Stimulated activated CD8-positive, alpha-beta memory T cell treated with anti-CD3 and anti-CD28 coated beads, Interleukin-15, amount 100 ng/mL, for 1 hour (primary cell): ENCODE measurements around the gene FIGNL2.
A peak's percentile ranks its signal among the peaks of the same experiment; 100 is the strongest.

Experiments used
- DNase-seq: peaks from one replicate; pipeline ENCODE4 v3.0.0-alpha.2; 2020; ENCODE audit warnings: low read depth

FIGNL2 gene

DNA sequence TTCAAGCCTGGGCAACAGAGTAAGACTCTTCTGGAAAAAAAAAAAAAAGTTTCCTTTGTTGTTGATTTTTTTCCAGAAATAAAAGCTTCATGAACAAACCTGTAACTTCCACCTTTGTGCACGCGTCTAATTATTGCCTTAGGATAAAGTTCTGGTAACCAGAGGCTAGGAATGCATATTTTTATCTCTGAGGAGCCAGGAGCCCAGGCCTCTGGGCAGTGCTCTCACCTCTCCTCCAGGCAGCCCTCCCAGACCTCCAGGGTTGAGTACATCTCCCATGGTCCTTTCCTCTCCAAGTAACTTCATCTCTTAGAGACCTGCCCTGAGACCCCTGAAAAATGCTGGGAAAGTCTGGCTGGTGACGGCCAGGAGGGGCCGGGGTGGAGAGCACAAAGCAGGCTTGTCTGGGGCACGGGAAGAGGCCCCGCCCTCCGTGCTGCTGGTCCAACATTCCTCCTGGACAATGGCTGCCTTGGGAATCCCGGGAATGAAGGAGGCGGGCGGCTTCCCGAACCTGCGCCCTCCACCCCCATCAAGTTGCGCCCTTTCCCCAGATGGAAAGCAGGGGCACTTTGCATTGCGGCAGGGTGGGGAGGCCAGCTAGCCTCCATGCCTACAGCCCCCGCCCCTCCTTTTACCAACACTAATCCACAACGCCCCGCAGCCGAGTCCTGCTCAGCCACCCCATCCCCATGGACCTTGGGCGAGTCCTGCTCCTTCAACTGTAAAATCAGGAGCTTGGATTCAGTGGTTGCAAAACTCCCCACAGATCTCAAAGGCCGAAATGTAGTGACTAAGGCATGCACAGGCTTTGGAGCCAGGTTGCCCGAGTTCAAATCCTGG lies 7.3 kb upstream of the FIGNL2 start:
- DNase-seq: no peak

DNA sequence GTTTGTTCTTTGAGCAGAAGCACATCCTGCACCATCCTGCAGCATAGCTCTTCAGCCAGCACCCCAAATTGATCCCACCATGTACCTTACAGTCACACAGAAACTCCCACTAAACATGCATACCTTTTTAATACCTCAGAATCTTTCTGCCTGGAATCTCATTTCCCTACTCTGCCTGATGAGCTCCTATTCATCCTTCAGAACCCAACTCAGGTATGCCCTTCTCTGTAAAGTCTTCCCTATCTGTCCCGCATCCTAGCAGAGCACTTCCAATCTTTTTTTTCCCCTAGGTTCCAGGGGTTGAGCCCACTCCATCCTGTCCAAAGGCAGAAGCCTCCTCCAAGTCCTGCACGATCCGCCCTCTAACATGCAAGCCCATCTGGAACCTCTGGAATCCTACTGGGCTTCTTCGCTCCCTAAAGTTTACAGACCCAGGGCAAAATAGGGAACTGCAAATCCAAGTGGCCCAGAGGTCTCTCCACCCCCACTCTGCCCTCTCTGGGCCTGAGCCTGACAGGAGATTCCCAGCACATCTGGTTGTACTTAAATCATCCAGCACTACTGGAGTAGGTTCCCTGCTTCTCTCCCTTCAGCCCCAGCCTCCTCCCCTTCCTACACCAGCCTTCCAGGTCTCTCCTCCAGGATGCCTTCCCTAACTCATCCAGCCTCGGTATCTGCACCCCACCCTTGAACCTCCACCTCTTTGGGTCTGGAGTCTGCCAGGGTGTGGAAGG lies 4.1 kb upstream of the FIGNL2 start:
- DNase-seq: no peak

DNA sequence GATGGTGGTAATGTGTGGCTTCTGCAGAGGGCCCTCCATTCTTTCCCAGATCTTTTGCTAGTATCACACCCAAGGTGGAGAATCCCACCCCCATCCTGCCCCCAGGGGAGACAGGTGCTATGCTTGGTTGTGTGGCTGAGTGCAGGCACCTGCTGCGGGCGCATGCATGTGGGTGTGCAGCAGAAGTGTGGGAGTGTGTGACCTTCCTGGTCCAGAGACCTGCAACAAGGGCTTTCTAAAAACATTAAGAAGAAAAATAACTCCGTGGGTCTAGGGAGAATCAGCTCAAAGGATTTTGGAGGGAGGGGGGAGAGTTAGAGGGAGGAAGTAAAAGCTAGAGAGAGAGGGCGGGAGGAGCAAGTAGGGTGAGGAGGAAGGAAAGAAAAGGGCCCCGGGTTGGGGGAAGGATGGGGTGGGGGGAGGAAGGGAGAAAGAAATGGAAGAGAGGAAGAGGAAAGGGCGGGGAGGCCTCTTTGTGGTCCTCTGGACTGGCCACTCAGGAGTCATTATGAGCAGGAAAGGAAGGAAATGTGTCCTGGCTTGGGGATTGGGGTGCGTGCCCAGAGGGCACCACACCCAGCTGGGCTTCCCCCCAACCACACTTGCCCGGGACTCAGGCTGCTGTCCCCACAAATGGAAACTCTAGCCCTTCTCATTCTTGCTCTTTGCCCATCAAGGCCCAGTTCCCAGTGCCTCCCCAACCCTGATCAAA lies 3.1 kb upstream of the FIGNL2 start:
- DNase-seq: no peak

DNA sequence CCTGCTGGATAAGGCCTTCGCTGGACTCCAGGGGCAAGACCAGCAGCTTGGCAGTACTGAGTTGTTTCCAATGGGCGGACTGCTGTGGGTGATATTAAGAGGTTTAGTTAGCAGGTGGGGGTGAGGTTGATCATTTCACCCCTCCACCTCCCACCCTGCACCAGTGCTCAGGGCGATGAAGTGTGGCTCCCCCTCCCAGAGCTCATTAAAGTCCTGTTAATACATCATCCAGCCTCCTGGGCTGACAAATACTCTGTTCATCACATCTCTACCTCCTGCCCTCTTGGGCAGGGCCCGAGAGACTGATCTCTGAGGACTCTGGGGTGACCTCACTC lies 2.4 kb upstream of the FIGNL2 start:
- no peak for DNase-seq

DNA sequence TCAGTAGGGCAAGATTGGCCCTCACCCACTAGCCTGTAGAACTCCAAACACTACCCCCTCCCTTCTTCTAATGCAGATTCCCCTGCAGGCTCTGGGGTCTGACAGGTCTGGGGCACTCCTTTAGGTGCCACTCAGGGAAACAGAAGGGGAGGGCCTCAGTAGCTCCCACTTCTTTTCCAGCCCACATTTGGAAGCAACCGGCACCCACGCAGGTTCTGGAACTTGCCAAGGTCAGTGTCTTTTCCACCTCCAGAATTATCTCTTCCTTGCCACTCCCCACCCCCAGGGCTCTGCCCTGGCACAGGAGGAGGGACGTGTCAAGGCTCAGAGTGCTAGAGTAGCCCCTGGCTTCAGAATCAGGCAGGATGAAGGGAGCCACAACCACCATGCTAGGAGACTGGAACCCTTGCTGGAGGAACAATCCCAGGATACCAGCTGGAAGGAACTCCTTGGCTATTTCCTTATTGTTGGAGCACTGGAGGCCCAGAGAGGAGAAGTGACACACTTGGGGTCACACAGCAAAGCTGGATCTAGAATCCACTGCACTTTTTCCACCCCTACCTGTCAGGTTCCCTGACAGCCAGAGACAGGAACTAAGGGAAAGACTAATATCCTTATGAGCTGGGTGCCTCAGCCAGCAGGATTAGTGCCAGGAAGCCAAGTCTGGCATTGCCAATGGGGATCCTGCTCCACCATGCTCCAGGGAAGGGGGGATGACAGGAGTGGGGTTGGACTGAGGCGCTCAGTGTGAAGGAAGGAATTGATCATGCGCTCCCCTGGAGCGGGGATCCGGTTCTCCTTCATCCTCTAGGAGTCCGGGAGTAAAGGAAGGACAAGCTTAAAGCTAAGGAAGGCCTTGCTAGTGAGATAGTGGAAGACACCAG lies 1.8 kb upstream of the FIGNL2 start:
- DNase-seq: no peak

DNA sequence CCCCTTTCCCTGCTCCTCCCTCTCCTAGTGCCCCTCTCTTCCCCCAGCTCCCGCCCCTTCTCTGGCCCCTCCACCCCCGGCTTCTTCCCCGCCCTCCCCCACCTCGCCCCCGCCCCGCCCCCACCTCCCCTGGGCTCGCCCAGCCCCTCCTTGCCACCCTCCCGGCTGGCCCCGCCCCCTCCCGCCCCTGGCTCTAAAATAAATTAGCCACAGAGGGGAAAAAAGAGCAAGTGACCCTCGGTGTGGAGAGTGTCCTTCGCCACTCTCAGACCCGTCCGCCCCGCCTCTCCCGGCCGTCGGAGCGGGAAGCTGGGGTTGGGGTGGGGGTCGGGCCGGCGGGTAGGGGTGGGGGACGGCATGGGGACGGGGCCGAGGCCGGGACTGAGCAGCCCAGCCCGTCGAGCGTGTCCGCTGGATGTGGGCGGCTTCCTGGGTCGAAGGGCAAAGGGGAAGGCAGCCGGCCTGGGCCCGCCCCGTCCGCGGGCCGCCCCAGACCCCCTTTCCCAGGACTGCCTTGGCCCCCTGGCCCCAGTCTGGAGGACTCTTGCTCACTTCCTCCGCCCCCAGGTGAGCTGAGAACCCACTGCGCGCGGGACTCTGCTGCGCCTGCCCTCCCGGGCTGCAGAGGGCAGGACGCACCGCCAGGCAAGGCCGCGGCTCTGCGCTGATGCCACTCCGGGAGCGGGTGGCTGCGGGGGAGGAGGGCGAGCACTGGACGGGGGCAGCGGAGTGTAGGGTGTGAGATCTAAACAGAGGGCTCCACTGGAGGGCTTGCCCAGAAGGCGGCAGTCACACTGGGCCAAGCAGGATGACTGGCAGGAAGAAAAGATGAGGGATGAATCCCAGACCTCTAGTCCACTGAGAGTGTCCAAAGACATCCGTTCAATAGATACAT lies 570 bp upstream of the FIGNL2 start:
- no peak for DNase-seq

DNA sequence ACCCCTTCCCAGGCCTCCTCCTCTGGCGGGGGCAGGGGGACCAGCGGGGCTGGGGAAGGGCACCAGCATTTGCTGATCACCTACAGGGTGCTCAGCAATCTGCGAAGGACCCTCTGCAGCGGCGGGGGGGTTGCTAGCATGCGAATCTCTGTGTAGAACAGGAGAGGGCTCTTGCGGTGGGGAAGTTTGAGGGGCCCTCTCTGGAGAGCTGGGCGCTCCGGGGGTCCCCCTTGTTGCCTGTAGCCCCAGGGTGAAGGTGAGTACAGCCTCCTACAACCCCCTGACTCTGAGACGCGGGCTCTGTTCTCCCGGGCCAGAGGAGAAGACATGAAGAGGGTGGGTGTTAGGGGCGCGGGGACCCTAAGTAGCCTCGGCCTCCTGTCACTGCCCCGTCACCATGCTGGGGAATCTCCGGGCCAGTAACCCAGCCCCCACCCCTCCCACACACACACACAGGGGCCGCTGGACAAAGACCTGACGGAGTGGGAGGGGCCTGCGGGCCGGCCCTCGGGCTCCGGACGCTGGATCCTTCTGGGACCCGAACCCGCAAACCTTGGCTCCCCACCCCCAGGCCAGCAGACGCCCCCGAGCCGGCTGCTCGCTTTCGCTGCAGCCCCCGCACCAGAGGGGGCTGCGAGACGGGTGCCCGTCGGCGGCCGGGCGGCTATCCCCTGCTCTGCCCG lies 734 bp downstream of the FIGNL2 start:
- no peak for DNase-seq

DNA sequence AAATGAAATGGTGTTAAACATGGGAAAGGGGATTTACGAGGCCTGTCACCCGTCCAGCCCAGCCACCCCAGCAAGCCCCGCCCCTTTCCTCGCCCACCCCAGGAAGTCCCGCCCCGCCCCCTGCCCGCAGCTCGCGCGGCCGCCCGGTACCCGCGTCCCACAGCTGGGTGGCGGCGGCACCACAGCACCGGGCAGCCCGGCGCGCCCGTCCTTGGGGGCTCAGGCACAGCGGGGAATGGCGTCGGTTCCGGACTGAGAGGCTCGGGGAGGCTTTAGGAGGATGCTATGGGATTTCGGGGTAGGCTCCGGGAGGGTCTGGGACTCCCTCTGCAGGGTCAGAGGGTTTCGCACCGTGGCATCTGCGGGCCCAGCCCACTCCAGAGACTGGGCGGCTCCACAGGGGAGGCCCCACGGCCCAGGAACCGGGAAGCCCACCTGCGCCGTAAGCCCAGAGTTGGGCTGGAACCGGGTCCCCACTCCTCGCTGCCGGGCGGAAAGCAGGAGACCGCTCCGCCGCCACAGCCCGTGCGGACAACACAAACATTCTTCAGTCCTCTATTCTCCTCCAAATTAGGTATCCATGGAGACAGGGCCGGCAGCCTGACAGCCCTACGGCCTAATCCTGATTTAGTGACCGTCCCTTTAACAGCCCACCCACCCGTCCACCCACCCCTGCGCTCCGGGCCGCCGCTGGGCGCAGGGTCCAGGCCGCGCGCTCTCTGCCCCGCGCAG lies 1.4 kb downstream of the FIGNL2 start:
- DNase-seq: peak; percentile 20

DNA sequence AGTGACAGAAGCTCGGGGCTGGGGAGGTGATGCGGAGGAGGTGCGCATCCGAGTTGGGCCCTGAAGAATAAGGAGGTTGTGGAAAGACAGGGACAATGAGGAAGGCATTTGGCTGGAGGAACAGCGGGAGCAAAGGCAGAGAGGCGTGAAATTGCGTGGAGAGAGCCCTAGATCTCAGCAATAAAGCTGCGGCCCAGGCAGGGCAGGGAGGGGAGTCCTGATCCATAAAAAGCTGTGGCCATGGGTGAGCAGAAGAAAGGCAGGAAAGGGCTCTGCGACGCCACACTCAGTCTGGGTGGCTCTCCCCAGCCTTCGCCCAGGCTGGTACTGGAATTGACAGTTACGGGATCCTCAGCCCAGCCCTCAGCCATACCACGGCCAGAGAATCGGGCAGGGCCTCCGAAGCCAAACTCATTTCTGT lies 2.2 kb downstream of the FIGNL2 start:
- DNase-seq: no peak

DNA sequence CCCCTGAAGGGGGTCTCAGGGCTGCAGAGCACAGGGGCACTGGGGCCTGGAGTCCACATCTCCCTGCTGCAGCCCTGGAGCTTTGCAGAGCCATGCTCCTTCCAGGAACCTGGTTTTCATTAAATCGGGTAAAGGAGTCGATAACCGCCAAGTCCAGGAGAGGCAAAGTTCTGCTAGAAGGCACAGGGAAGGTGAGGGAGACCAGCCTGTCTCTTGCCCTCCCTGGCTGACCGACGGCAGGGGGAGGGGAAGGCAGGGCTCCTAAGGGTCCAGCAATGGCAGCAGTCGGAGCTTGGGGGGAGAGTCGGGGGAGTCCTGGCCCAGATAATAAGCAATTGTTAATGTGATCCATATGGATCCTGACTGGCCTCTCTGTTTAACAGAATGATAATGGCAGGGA lies 3.0 kb downstream of the FIGNL2 start:
- no peak for DNase-seq

DNA sequence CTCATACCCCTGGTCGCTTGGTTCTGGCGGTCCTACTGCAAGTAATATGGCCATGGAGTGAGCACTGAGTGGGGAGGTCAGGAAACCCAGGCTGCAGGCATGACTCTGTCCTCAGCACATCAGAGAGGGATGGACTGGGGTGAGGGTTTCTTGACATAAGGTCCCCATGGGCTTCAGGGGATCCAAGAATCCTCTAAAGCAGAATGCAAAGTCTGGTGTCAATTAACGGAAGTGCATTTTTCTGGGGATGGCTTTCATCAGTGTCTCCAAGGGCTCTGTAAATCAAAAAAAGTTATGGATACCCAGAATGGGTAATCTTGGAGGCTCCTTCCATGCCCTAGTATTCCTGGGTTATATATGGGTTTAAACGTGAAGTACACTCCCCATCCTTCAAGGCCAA lies 3.7 kb downstream of the FIGNL2 start:
- no peak for DNase-seq

DNA sequence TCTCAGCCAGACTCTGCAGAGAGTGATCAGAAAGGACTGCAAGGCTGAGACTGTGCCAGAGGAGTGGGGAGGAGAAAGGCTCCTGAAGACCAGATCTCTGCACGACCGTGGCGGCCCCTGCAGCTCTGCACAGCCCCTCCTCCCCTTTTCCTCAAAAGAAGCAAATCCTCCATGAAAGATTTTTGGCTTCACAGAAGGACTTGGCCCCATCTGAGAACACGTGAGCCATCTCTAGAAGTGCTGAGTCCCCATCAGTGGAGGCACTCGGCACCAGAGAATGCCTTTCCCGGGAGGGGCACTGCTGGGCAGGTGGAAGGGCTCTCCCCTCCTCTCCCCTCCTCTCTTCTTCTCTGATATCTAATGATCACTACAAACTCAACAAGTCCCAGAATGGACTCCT lies 6.8 kb downstream of the FIGNL2 start:
- no peak for DNase-seq

DNA sequence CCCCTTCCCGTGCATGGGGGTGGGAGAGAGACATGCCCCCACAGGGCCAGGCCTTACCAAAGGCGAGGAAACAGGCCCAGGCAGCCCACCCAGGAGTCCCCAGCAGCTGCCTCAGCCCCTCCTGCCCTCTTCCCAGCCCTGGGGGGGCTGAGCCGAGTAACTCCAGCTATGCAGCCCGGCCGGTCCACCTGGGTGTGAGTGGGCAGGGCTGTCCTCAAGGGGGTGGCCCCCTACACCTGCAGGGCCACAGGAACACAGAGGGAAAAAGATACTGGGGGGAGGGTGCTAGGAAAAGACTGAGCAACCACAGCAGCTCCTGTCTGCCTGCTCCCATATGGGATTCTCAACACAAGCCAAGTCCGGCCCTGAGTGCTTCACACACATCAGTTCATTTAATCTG lies 7.6 kb downstream of the FIGNL2 start:
- no peak for DNase-seq

DNA sequence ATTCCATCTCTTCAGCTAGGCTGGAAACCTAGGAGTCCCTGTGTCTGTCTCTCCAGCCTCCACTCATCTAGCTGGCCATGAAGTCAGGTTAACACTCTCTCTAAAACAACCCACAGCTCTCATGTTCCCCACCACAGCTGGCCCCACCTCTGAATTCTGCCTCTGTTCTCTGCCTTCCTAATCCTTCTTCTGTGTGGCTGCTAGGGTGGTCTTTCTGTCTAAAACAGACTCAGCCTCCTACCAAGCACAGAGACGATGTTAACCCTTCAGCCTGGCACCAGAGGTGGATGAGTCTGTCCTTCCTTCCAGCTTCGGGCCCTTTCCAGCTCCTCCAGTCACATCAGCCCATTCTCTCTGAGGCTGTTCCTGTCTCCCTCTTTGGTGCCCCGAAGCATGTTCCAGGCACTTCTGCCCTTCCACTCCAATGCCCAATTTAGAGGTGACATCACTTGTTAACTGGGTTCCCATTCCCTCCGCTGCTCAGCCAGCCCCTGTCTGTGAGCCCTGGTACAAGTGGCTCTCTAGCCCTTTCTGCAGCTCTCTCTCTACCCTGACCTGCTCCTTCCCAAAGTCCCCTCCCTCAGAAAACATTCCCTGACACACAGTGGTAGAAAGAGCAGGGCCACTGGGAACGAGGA lies 9.1 kb downstream of the FIGNL2 start:
- DNase-seq: no peak

DNA sequence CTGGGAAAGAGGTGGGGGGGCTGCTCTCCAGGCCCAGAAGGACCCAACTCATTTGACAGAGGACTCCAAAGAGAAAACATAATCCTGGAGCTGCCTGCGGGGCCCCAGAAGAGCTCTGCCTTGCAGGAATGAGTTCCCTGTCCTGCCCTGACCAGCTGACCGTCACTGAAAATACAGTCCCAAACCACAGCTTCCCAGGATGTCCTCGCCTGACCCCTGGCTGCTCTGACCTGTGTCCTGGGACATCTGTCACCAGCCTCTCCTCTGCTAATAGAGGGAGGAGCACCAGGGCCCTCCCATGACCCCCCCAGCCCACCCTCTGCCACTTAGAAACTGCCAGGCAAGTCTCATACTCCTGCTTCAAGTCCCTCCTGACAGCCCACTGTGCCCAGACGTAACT lies 9.8 kb downstream of the FIGNL2 start:
- DNase-seq: no peak

DNA sequence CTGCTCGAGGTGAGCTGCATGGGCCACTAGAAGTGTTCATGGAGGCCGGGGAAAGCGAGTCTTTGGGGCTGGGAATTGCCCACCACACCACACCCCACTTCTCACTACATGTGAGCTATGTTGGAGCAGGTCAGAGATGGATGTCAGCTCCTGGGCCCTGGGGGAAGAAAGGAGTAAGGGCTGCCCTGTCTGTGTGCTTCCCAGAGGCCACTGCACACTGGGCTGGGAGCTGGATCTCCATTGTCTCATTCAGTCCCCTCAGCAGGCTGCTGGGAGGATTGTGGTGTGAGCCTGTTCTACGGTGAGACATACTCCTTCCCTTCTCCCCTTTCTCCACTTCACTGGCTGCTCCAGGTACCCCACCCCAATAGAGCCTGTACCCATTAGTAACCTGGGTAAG lies 10.5 kb downstream of the FIGNL2 start:
- no peak for DNase-seq

DNA sequence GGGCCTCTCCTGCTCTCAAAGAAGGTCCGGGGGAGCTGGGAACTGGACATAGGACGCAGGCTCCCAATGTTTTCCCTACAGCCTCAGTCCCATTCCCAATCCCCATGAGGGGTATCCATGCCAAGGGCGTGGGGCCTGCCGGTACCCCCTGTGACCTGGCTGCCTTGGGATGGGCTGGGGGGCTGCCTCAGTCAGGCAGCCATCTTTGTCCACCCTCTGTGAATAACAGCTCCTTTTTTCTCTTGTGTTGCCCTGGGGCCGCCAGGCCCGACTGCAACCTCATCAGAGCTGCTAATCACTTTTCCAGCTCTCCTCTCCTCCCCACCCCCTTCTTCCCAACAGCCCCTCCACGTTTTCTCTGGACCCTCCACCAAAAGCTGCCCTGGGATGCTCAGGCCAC lies 11.2 kb downstream of the FIGNL2 start:
- DNase-seq: no peak

DNA sequence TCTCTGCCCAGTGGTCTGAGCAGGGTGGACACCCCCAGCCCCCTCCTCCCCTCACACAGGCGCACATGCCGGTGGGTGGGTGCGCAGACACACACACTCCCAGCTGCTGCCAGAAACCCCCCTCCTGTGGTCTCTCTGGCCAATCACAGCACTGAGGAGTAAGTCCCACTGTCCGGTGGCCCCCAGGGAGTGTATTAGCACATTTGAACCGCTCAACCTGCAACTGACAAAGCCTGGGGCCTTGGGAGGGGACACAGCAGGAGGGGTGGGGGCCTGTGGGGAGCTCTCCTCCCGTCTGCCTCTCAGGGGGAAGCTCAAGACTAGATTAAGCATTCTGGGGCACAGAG lies 11.7 kb downstream of the FIGNL2 start:
- DNase-seq: no peak

DNA sequence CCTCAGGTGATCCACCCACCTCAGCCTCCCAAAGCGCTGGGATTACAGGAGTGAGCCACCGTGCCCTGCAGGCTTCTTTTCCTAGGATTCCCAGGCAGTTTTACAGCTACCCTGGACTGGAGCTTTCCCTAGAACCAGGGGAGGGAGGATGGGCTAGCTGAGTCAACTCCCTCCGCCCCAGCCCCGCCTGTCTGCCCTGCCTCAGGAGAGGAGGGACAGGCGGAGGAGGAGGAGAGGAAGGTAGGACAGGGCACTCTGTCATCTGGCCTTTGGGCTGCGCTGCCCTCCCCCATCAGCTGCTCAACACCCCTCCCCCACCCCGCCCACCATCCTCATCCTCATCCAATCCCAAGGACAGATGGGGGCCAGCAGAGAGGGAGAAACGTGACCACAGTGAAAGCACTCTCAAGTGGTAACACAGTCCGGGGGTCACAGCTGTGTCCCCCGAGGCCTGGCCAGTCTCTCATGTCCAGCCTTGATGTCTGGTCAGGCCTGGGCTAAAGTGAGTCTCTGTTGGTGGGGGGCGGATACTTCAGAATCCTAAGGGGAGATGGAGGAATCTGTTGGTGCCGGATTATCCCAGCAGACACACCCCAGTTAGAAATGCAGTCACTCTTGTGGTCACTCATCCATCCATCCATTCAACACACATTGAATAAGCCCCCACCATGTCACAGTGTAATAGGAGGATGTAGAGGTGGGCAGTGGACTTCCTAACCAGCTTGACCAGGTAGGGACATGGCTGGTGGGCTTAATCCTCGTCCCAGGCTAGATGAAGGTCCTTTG lies 12.3 kb downstream of the FIGNL2 start:
- DNase-seq: no peak
